Posterior vena cava (tissue), 2 donors: ENCODE data around the gene TTLL5. TPM values are rescaled to one million over a fixed set of nuclear protein-coding genes. Genes with fewer than 3 reads are reported as not detected.
A peak's percentile ranks its signal among the peaks of the same experiment; 100 is the strongest.

Source experiments
- DNase-seq: peaks from one replicate; pipeline ENCODE4 v3.0.0-alpha.2; 2020; ENCODE audit warnings: low spot score
- intact Hi-C, 2 donors: fragments of 100-400 bp; cut with DNase I; formaldehyde crosslinking; loops; one replicate each; pipeline versions ENCODE4 v1.14.1 to v1.14.2; 2022 to 2023
- total RNA-seq, 2 donors: library from RNA; stranded (reverse); fragmentation: NEBNext Ultra II Directional; extraction: Animal tissue kit (Norgen Biotek cat#: 25700); gene quantifications; one replicate each; pipeline ENCODE4 v1.2.1, GENCODE V29; 2021
- donor health status: DM: yes; HTN: yes; CAD: no.
- donor health status: DM: yes; HTN: yes; CAD: no.

The TTLL5 gene
- total RNA-seq, 2 donors from 2014 or later, result 26.9 to 28.5 TPM

GRCh38 chr14:75983019-75983358 is 321.9 kb downstream of the TTLL5 start:
- DNase-seq, result no peak
- intact Hi-C loops, result loop anchor here in 1 of 2 donors (5.0 kb wide), 2 partner anchors 271 to 406 kb away; partner anchors contain the start of gene FLVCR2

- DNase-seq, result no peak
- intact Hi-C loops, result loop anchor here in 1 of 2 donors (5.0 kb wide), 2 partner anchors 272 to 407 kb away; partner anchors contain the start of gene FLVCR2
Measured at GRCh38 chr14:75984674-75985073, 323.6 kb downstream of the TTLL5 start.

GRCh38 chr14:75985618-75986438 is 324.8 kb downstream of the TTLL5 start, which contains the start of gene IFT43:
IFT43 (plus strand) TSS chr14:75985763; CDS start chr14:75985787, 24 bp downstream.
- DNase-seq, result peak; percentile 98
- intact Hi-C loops, result no loop called here

- intact Hi-C loops, result no loop called here
Measured at GRCh38 chr14:75986439-75986765, 325.4 kb downstream of the TTLL5 start.

GRCh38 chr14:75987201-75987970 is 326.3 kb downstream of the TTLL5 start:
- intact Hi-C loops, result no loop called here
- no peak for DNase-seq

More at GRCh38 chr14:75986439-75986765, 325.4 kb downstream of the TTLL5 start:
- no peak for DNase-seq

- DNase-seq, result no peak
- intact Hi-C loops, result no loop called here
Measured at GRCh38 chr14:75989134-75989533, 328.1 kb downstream of the TTLL5 start.

GRCh38 chr14:75990297-75990696 is 329.3 kb downstream of the TTLL5 start:
- intact Hi-C loops, result no loop called here
- DNase-seq, result no peak

- intact Hi-C loops, result no loop called here
- DNase-seq, result no peak
Measured at GRCh38 chr14:75991753-75992152, 330.7 kb downstream of the TTLL5 start.

GRCh38 chr14:75993567-75994041 is 332.6 kb downstream of the TTLL5 start:
- no peak for DNase-seq
- intact Hi-C loops, result no loop called here

- intact Hi-C loops, result no loop called here
- peak; percentile 91 for DNase-seq
Measured at GRCh38 chr14:75995372-75996041, 334.5 kb downstream of the TTLL5 start.

GRCh38 chr14:75996488-75996887 is 335.4 kb downstream of the TTLL5 start:
- intact Hi-C loops, result no loop called here
- no peak for DNase-seq

- DNase-seq, result no peak
Measured at GRCh38 chr14:75999511-76000190, 338.6 kb downstream of the TTLL5 start.

GRCh38 chr14:76002383-76002782 is 341.3 kb downstream of the TTLL5 start:
- intact Hi-C loops, result no loop called here
- DNase-seq, result no peak

More at GRCh38 chr14:75999511-76000190, 338.6 kb downstream of the TTLL5 start:
- intact Hi-C loops, result no loop called here

Other genes with a start within 250 kb of the TTLL5 start
- 10 to 100 TPM; 44.2 to 54.8 TPM for gene JDP2, start 233.2 kb upstream of the TTLL5 start, total RNA-seq
- 1 to 10 TPM; 2.0 to 2.5 TPM for gene BATF, start 138.8 kb upstream of the TTLL5 start, total RNA-seq
- 1 to 10 TPM; 4.8 to 7.9 TPM for gene FLVCR2, start 82.6 kb upstream of the TTLL5 start, total RNA-seq
- 1 to 10 TPM; 6.7 to 9.4 TPM for gene ERG28, start 370 bp upstream of the TTLL5 start, total RNA-seq